ENCODE measurements around the gene CADPS2. TPM values are rescaled to one million over a fixed set of nuclear protein-coding genes. Genes with fewer than 3 reads are reported as not detected.

Gene CADPS2
- total and polyA plus RNA-seq, 12 donors = 14.6 to 103 (median 39.4) TPM

- TF ChIP-seq, protein P1, sequence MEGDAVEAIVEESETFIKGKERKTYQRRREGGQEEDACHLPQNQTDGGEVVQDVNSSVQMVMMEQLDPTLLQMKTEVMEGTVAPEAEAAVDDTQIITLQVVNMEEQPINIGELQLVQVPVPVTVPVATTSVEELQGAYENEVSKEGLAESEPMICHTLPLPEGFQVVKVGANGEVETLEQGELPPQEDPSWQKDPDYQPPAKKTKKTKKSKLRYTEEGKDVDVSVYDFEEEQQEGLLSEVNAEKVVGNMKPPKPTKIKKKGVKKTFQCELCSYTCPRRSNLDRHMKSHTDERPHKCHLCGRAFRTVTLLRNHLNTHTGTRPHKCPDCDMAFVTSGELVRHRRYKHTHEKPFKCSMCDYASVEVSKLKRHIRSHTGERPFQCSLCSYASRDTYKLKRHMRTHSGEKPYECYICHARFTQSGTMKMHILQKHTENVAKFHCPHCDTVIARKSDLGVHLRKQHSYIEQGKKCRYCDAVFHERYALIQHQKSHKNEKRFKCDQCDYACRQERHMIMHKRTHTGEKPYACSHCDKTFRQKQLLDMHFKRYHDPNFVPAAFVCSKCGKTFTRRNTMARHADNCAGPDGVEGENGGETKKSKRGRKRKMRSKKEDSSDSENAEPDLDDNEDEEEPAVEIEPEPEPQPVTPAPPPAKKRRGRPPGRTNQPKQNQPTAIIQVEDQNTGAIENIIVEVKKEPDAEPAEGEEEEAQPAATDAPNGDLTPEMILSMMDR (IDR thresholded peaks at IDR 0.05) = no peak
- TF ChIP-seq POLR2A (IDR thresholded peaks at IDR 0.05) = no peak
- intact Hi-C loops (cut with DNase I) = no loop called here
- peaks cover 6 to 21% of the 10 kb centered on the region in 2 donors for H3K4me1 ChIP-seq (replicated peaks in 1 of 2)
- peak in 6 of 7 donors; percentile 13 to 81 (median 22) for DNase-seq
- no peaks in the 10 kb centered on the region for H3K9me3 ChIP-seq (replicated peaks in 1 of 3)
- no peak overlapping the region for H3K4me3 ChIP-seq
- 59 to 75% (median 68%) methylated on average over 6 of the region's 6 CpGs for whole genome bisulfite sequencing, 4 donors
- H3K27me3 ChIP-seq = no peaks in the 10 kb centered on the region
- no peaks in the 10 kb centered on the region for H3K36me3 ChIP-seq (replicated peaks in 1 of 2)
- H3K27ac ChIP-seq = peak overlapping the region in 1 of 5 donors; percentile 24
Observed at GRCh38 chr7:122802301-122802751, 83.9 kb downstream of the CADPS2 start.

DNA sequence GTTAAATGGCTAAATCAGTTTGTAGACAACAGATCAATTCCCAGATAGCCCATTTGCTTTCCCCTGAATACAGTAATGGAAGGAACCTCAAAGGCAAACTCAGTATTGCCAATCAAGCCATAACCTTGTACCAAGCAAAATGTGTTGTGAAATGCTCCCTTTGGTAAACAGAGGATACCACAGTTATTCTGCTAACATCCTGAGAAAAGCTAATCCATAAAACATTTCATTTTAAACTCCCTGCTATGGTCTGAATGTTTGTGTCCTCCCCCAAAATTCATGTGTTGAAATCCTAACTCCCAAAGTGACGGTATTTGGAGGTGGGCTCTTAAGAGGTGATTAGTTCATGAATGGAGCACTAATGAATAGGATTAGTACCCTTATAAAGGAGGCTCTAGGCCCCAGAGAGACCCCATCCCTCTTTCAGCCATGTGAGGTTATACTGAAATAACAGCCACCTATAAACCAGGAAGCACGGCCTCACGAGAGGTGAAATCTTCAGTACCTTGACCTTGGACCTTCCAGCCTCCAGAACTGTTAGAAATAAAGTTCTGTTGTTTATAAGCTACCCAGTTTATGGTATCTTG is 94.2 kb downstream of the CADPS2 start:
- DNase-seq = no peak
- no peak overlapping the region for H3K27ac ChIP-seq
- no peaks in the 10 kb centered on the region for H3K36me3 ChIP-seq (replicated peaks in 1 of 2)
- intact Hi-C loops (cut with DNase I) = no loop called here
- H3K4me1 ChIP-seq (replicated peaks in 1 of 2) = peaks cover 0 to 27% of the 10 kb centered on the region in 2 donors
- no peak overlapping the region for H3K4me3 ChIP-seq
- H3K27me3 ChIP-seq = no peaks in the 10 kb centered on the region
- H3K9me3 ChIP-seq (replicated peaks in 1 of 3) = no peaks in the 10 kb centered on the region
- 81 to 100% (median 86%) methylated on average over 3 of the region's 3 CpGs for WGBS, 4 donors
- TF ChIP-seq POLR2A (IDR thresholded peaks at IDR 0.05) = no peak

GRCh38 chr7:122790591-122790990 is 95.7 kb downstream of the CADPS2 start:
- Histone ChIP-seq H3K36me3 (replicated peaks in 1 of 2) (no peaks in the 10 kb centered on the region), H3K27ac (no peak overlapping the region), H3K9me3 (replicated peaks in 1 of 3) (no peaks in the 10 kb centered on the region), H3K4me1 (replicated peaks in 1 of 2) (peaks cover 0 to 27% of the 10 kb centered on the region in 2 donors), H3K27me3 (no peaks in the 10 kb centered on the region), H3K4me3 (no peak overlapping the region)
- intact Hi-C loops (cut with DNase I) = no loop called here
- WGBS, 4 donors = 86 to 96% (median 90%) methylated on average over 2 of the region's 2 CpGs
- TF ChIP-seq, protein P1 (IDR thresholded peaks at IDR 0.05) = no peak
- no peak for TF ChIP-seq POLR2A (IDR thresholded peaks at IDR 0.05)
- DNase-seq = no peak

GRCh38 chr7:122790132-122790531 is 96.1 kb downstream of the CADPS2 start:
- H3K4me1 ChIP-seq (replicated peaks in 1 of 2) = peaks cover 0 to 27% of the 10 kb centered on the region in 2 donors
- peak in 1 of 7 donors; percentile 28 for DNase-seq
- H3K9me3 ChIP-seq (replicated peaks in 1 of 3) = no peaks in the 10 kb centered on the region
- intact Hi-C loops (cut with DNase I) = no loop called here
- no peak overlapping the region for H3K27ac ChIP-seq
- no peak overlapping the region for H3K4me3 ChIP-seq
- no peaks in the 10 kb centered on the region for H3K27me3 ChIP-seq
- 76 to 88% (median 81%) methylated on average over 3 of the region's 3 CpGs for WGBS, 4 donors
- no peak for TF ChIP-seq POLR2A (IDR thresholded peaks at IDR 0.05)
- TF ChIP-seq, protein P1 (IDR thresholded peaks at IDR 0.05) = no peak
- H3K36me3 ChIP-seq (replicated peaks in 1 of 2) = no peaks in the 10 kb centered on the region

GRCh38 chr7:122789156-122789555 is 97.1 kb downstream of the CADPS2 start:
- no peak for DNase-seq
- no peak overlapping the region for H3K27ac ChIP-seq
- no peaks in the 10 kb centered on the region for H3K9me3 ChIP-seq (replicated peaks in 1 of 3)
- intact Hi-C loops (cut with DNase I) = no loop called here
- H3K4me3 ChIP-seq = no peak overlapping the region
- H3K27me3 ChIP-seq = no peaks in the 10 kb centered on the region
- no peaks in the 10 kb centered on the region for H3K36me3 ChIP-seq (replicated peaks in 1 of 2)
- no peak for TF ChIP-seq POLR2A (IDR thresholded peaks at IDR 0.05)
- TF ChIP-seq, protein P1 (IDR thresholded peaks at IDR 0.05) = no peak
- H3K4me1 ChIP-seq (replicated peaks in 1 of 2) = peaks cover 0 to 27% of the 10 kb centered on the region in 2 donors
- 31 to 73% (median 35%) methylated on average over 1 of the region's 1 CpG for WGBS, 4 donors
